Endothelial cell of umbilical vein (primary cell): ENCODE results near the gene AAMDC. TPM values are rescaled to one million over a fixed set of nuclear protein-coding genes. Genes with fewer than 3 reads are reported as not detected.

Experiments used
- BruUV-seq: library from RNA; stranded (reverse); fragments of 400-500 nt; replicated peaks from 2 replicates; lab custom pipeline; 2021; lab: Mats Ljungman, UMichigan
- CTCF ChIA-PET: fragments of 300-600, 350-600 bp; sonication (Branson Sonifier 250); formaldehyde crosslinking; loops from one replicate; lab custom pipeline; 2021; ENCODE audit warnings: antibody characterized with exemption, inconsistent platforms; lab: Charles Lee
- POLR2A ChIA-PET: fragments of 300-600, 350-600 bp; sonication (Branson Sonifier 250); formaldehyde crosslinking; loops from one replicate; lab custom pipeline; 2021; ENCODE audit warnings: antibody characterized with exemption, inconsistent platforms; lab: Charles Lee
- DNase-seq: peaks from one replicate; pipeline ENCODE4 v3.0.0-alpha.2; 2011; ENCODE audit warnings: low read depth, low spot score
- FAIRE-seq: peaks from 2 replicates; lab custom pipeline; 2011; peaks lifted over from hg19 to GRCh38; lab: Jason Lieb, UNC
- H2AFZ ChIP-seq: 2 replicates; pipeline ENCODE4 v1.6.0; 2012; ENCODE audit warnings: low read depth, low read length, control low read depth, inconsistent platforms
- H3K27ac ChIP-seq: 2 replicates; pipeline ENCODE4 v1.5.1; 2011; ENCODE audit warnings: low read depth, mild to moderate bottlenecking, control low read depth, low read length, moderate library complexity; ENCODE audit not compliant: insufficient read depth
- H3K27me3 ChIP-seq, 2 experiments: 2 replicates each; pipeline versions ENCODE4 v1.6.0 to v1.6.1; 2011; ENCODE audit warnings: low read length in 2 of 2, mixed read lengths in 1 of 2; ENCODE audit not compliant: control insufficient read depth in 2 of 2, insufficient read depth in 2 of 2
- H3K36me3 ChIP-seq, 2 experiments: 2 replicates in 1 of 2; 3 replicates in 1 of 2; pipeline ENCODE4 v1.5.1; 2011; ENCODE audit warnings: low read length in 2 of 2, mild to moderate bottlenecking in 1 of 2, moderate library complexity in 1 of 2; ENCODE audit not compliant: control insufficient read depth in 2 of 2, insufficient read depth in 2 of 2; ENCODE audit errors: extremely low read depth in 1 of 2
- H3K4me1 ChIP-seq: 3 replicates; pipeline ENCODE4 v1.5.1; 2011; ENCODE audit warnings: mild to moderate bottlenecking, low read length; ENCODE audit not compliant: control insufficient read depth, insufficient read depth; ENCODE audit errors: extremely low read depth
- H3K4me2 ChIP-seq: 2 replicates; pipeline ENCODE4 v1.6.1; 2011; ENCODE audit warnings: low read length, control low read depth, mixed read lengths; ENCODE audit not compliant: insufficient read depth
- H3K4me3 ChIP-seq, 3 experiments: fragments of 200-600 bp in 1 of 3; sonication (generic), shearing (Covaris generic) in 1 of 3; replicated peaks in 1 of 3; 2 replicates each; pipeline ENCODE4 v1.5.1; 2011 to 2016; ENCODE audit warnings: control low read depth in 3 of 3, low read length in 3 of 3, mild to moderate bottlenecking in 2 of 3, inconsistent platforms in 1 of 3, low read depth in 1 of 3, moderate library complexity in 1 of 3; ENCODE audit not compliant: insufficient read depth in 1 of 3
- H3K79me2 ChIP-seq: 2 replicates; pipeline ENCODE4 v1.6.0; 2012; ENCODE audit warnings: low read length, inconsistent platforms; ENCODE audit not compliant: control insufficient read depth, insufficient read depth
- H3K9ac ChIP-seq: replicated peaks from 2 replicates; pipeline ENCODE3; 2011; ENCODE audit warnings: low read length, control low read depth; ENCODE audit not compliant: insufficient read depth; ENCODE audit errors: extremely low read depth
- H3K9me1 ChIP-seq: replicated peaks from 3 replicates; pipeline ENCODE4 v1.6.0; 2011; ENCODE audit warnings: mild to moderate bottlenecking, low read length; ENCODE audit not compliant: control insufficient read depth, insufficient read depth; ENCODE audit errors: extremely low read depth
- H3K9me3 ChIP-seq: replicated peaks from 2 replicates; pipeline ENCODE4 v1.5.1; 2012; ENCODE audit warnings: low read length, inconsistent platforms; ENCODE audit not compliant: control insufficient read depth, insufficient read depth
- H4K20me1 ChIP-seq: replicated peaks from 2 replicates; pipeline ENCODE3; 2011; ENCODE audit warnings: mild to moderate bottlenecking, low read length; ENCODE audit not compliant: control insufficient read depth, insufficient read depth; ENCODE audit errors: extremely low read depth
- FOS ChIP-seq: IDR thresholded peaks from 2 replicates; pipeline ENCODE4 v1.6.1; 2011; ENCODE audit warnings: mild to moderate bottlenecking, low read length, moderate library complexity, borderline replicate concordance; ENCODE audit not compliant: insufficient read depth
- GATA2 ChIP-seq: IDR thresholded peaks from 2 replicates; pipeline ENCODE4 v1.7.0; 2011; ENCODE audit warnings: low read depth, mild to moderate bottlenecking, moderate library complexity, mixed read lengths, low read length; ENCODE audit not compliant: insufficient read length, insufficient read depth
- MYC ChIP-seq: IDR thresholded peaks from one replicate; pipeline ENCODE4 v1.6.1; 2011; ENCODE audit warnings: mild to moderate bottlenecking, low read depth, low read length
- POLR2A ChIP-seq: IDR thresholded peaks from 2 replicates; pipeline ENCODE4 v1.6.1; 2012; ENCODE audit warnings: low read depth, mild to moderate bottlenecking, control low read depth, low read length
- POLR2AphosphoS5 ChIP-seq: IDR thresholded peaks from 2 replicates; pipeline ENCODE4 v1.6.1; 2012; ENCODE audit warnings: low read depth, mild to moderate bottlenecking, control low read depth, low read length, moderate library complexity; ENCODE audit not compliant: insufficient read depth
- dilution Hi-C: fragments of 300-500 bp; cut with MboI; formaldehyde crosslinking; loops from one replicate; pipeline ENCODE4 v1.15.0; 2019; ENCODE audit warnings: low sequenced_read_pairs; ENCODE audit not compliant: extremely low pct_ligation_motif_present
- intact Hi-C: fragments of 100-400 bp; cut with micrococcal nuclease; formaldehyde crosslinking; loops from one replicate; pipeline ENCODE4 v1.10.0; 2022
- polyA plus RNA-seq, 4 experiments: library from polyadenylated mRNA; depleted of rRNA in 3 of 4; stranded (reverse) in 3 of 4; unstranded in 1 of 4; fragments of >200 nt; gene quantifications; 2 replicates each; pipeline versions ENCODE4 v1.2.1 to v1.2.3, GENCODE V29; 2011 to 2012; ENCODE audit warnings: missing spikeins in 1 of 4
- total RNA-seq: library from RNA; stranded (reverse); gene quantifications from 2 replicates; pipeline ENCODE4 v1.2.3, GENCODE V29; 2021
- TF ChIP-seq, protein P1 (sequence below), 2 donors: IDR thresholded peaks; 1 replicate in 1 of 2; 2 replicates in 1 of 2; pipeline ENCODE4 v1.5.1; 2011; ENCODE audit warnings: low read length in 2 of 2, mild to moderate bottlenecking in 2 of 2, moderate library complexity in 2 of 2, control low read depth in 1 of 2, inconsistent platforms in 1 of 2, low read depth in 1 of 2; ENCODE audit not compliant: insufficient read depth in 1 of 2; ENCODE audit errors: extremely low read depth in 1 of 2
- TF ChIP-seq, protein P2 (sequence below): IDR thresholded peaks from 2 replicates; pipeline ENCODE4 v1.6.1; 2011; ENCODE audit not compliant: insufficient read depth, insufficient read length

Gene AAMDC
- total and polyA plus RNA-seq, 2 donors (not counting 3 experiments of a cell fraction or from before 2014, with no cell fraction given): 48.1 to 51.0 TPM

- no peak overlapping the region for H3K4me2 ChIP-seq
- no peaks in the 10 kb centered on the region for H3K4me1 ChIP-seq
- FAIRE-seq (no peak), DNase-seq (no peak)
- no peak for TF ChIP-seq MYC
- no peak for TF ChIP-seq POLR2AphosphoS5
- TF ChIP-seq, protein P1, sequence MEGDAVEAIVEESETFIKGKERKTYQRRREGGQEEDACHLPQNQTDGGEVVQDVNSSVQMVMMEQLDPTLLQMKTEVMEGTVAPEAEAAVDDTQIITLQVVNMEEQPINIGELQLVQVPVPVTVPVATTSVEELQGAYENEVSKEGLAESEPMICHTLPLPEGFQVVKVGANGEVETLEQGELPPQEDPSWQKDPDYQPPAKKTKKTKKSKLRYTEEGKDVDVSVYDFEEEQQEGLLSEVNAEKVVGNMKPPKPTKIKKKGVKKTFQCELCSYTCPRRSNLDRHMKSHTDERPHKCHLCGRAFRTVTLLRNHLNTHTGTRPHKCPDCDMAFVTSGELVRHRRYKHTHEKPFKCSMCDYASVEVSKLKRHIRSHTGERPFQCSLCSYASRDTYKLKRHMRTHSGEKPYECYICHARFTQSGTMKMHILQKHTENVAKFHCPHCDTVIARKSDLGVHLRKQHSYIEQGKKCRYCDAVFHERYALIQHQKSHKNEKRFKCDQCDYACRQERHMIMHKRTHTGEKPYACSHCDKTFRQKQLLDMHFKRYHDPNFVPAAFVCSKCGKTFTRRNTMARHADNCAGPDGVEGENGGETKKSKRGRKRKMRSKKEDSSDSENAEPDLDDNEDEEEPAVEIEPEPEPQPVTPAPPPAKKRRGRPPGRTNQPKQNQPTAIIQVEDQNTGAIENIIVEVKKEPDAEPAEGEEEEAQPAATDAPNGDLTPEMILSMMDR (IDR thresholded peaks at IDR 0.05; ENCODE audit: extremely low read depth in 1 of 2, insufficient read depth in 1 of 2, low read depth in 1 of 2, low read length in 2 of 2): no peak
- TF ChIP-seq, protein P2, sequence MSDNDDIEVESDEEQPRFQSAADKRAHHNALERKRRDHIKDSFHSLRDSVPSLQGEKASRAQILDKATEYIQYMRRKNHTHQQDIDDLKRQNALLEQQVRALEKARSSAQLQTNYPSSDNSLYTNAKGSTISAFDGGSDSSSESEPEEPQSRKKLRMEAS: no peak
- TF ChIP-seq GATA2: no peak
- no peak for TF ChIP-seq FOS
- no peak for TF ChIP-seq POLR2A
- intact Hi-C loops: no loop called here
- H4K20me1 ChIP-seq: no peaks in the 10 kb centered on the region
- dilution Hi-C loops: no loop called here
- CTCF ChIA-PET: no interaction called here
- POLR2A ChIA-PET: no interaction called here
- BruUV-seq: no TSS peak
- no peak overlapping the region for H3K4me3 ChIP-seq
- H3K9me3 ChIP-seq: no peaks in the 10 kb centered on the region
- no peak overlapping the region for H3K27ac ChIP-seq
- H3K27me3 ChIP-seq: no peaks in the 10 kb centered on the region
- H3K9ac ChIP-seq: no peak overlapping the region
- H2AFZ ChIP-seq: no peak overlapping the region
- H3K79me2 ChIP-seq: no peaks in the 10 kb centered on the region
- H3K9me1 ChIP-seq: no peaks in the 10 kb centered on the region
- peaks cover 0 to 2% of the 10 kb centered on the region in 2 experiments for H3K36me3 ChIP-seq
These were observed 47.8 kb downstream of the AAMDC start for GRCh38 chr11:77868744-77869143.
